Measurements from ENCODE around the gene ARFGAP1.

DNA sequence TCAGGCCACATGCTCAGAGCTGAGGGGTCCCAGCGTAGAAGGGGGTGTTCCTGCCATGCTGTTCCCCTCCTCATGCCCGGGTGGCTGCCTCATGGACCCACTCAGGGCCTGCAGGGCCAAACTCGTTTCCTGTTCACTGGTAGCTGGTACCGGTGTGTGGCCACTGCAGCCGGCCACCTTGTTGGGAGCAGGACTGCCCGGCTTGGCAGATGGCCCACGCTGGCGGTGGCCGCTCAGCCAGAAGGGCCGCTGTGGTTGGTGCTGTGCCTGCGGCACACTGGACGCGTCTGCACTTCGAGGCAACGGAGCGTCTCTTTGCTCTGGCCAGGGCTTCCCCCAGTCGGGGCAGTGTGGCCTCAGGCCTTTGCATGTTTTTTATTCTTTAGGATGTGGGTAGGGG is 10.3 kb downstream of the ARFGAP1 start:
- TF ChIP-seq POLR2A (IDR thresholded peaks at IDR 0.05) = no peak
- TF ChIP-seq, protein P1, sequence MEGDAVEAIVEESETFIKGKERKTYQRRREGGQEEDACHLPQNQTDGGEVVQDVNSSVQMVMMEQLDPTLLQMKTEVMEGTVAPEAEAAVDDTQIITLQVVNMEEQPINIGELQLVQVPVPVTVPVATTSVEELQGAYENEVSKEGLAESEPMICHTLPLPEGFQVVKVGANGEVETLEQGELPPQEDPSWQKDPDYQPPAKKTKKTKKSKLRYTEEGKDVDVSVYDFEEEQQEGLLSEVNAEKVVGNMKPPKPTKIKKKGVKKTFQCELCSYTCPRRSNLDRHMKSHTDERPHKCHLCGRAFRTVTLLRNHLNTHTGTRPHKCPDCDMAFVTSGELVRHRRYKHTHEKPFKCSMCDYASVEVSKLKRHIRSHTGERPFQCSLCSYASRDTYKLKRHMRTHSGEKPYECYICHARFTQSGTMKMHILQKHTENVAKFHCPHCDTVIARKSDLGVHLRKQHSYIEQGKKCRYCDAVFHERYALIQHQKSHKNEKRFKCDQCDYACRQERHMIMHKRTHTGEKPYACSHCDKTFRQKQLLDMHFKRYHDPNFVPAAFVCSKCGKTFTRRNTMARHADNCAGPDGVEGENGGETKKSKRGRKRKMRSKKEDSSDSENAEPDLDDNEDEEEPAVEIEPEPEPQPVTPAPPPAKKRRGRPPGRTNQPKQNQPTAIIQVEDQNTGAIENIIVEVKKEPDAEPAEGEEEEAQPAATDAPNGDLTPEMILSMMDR (IDR thresholded peaks at IDR 0.05) = no peak

Measured in uterus (tissue), 2 donors.